HG03354 (cell line): ENCODE measurements around the gene PDAP1.
"Not testable (repeated sequence)": the region's sequence is repeated elsewhere in the genome, so short reads cannot be mapped to it uniquely, and the experiment has no call there.

Source experiments
- ATAC-seq: cut with Tn5 transposase; IDR thresholded peaks from one replicate; pipeline ENCODE4 v1.9.1; 2021; ENCODE audit warnings: mild to moderate bottlenecking; ENCODE audit not compliant: unreplicated experiment, poor library complexity, severe bottlenecking

PDAP1 gene

GRCh38 chr7:99359465-99360154 is 48.8 kb downstream of the PDAP1 start:
- ATAC-seq, result no peak

- ATAC-seq, result not testable (repeated sequence)
Measured at GRCh38 chr7:99358521-99358920, 49.9 kb downstream of the PDAP1 start.

- no peak for ATAC-seq
Measured at GRCh38 chr7:99357701-99358490, 50.5 kb downstream of the PDAP1 start.

GRCh38 chr7:99355098-99355497 is 53.3 kb downstream of the PDAP1 start:
- ATAC-seq, result no peak

- ATAC-seq, result no peak
Measured at GRCh38 chr7:99352247-99352646, 56.1 kb downstream of the PDAP1 start.

- not testable (repeated sequence) for ATAC-seq
Measured at GRCh38 chr7:99350641-99351040, 57.8 kb downstream of the PDAP1 start.
